Tibial nerve (tissue), 4 donors: Measurements from ENCODE around the gene DLG4.

Source experiments
- CTCF ChIP-seq, 5 experiments: fragments of 200-600 bp in 3 of 5; fragments of 450-650 bp in 2 of 5; sonication (generic) in 3 of 5; IDR thresholded peaks; one replicate each; pipeline ENCODE4 v1.5.1; 2016 to 2019; ENCODE audit warnings: antibody characterized with exemption in 5 of 5, mild to moderate bottlenecking in 3 of 5, moderate library complexity in 2 of 5
- EP300 ChIP-seq, 2 donors: sonication (generic); formaldehyde crosslinking; IDR thresholded peaks; one replicate each; pipeline ENCODE4 v1.6.1; 2017; ENCODE audit warnings: antibody characterized with exemption in 2 of 2, mild to moderate bottlenecking in 1 of 2
- POLR2A ChIP-seq, 2 donors: fragments of 450-650 bp; IDR thresholded peaks; one replicate each; pipeline ENCODE4 v1.6.1; 2017; ENCODE audit warnings: antibody characterized with exemption in 2 of 2, mild to moderate bottlenecking in 2 of 2, moderate library complexity in 2 of 2

DNA sequence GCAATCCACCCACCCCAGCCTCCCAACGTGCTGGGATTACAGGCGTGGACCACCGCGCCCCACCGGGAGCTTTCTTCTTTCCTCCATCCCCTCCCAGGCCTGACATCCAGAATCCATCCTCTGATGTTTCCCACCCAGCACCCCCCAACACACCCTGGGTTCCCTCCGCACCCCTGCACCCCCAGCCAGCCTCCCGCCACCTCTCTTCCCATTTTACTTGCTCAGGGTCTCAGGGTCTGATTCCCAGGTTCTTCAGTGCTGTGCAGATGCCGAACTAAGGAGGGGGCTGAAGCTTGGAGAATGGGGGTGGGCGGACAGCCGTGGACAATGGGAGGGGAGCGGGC lies 40.7 kb downstream of the DLG4 start:
- TF ChIP-seq CTCF (IDR thresholded peaks at IDR 0.05) (no peak), POLR2A (IDR thresholded peaks at IDR 0.05) (no peak), EP300 (IDR thresholded peaks at IDR 0.05) (no peak)
